Peyer's patch (tissue), 4 donors: Measurements from ENCODE around the gene LUZP1. TPM values are rescaled to one million over a fixed set of nuclear protein-coding genes. Genes with fewer than 3 reads are reported as not detected.

ENCODE experiments used
- DNase-seq, 3 donors: peaks; one replicate each; pipeline ENCODE4 v3.0.0-alpha.2; 2017 to 2019
- H3K27ac ChIP-seq, 4 donors: fragments of 200-600 bp; sonication (generic); one replicate each; pipeline ENCODE4 v1.5.1; 2016 to 2019
- H3K27me3 ChIP-seq, 2 donors: fragments of 200-600 bp; sonication (generic); one replicate each; pipeline ENCODE4 v1.5.1; 2019
- H3K36me3 ChIP-seq, 3 donors: fragments of 200-600 bp; sonication (generic); one replicate each; pipeline ENCODE4 v1.5.1; 2016 to 2019
- H3K4me1 ChIP-seq, 4 donors: fragments of 200-600 bp; sonication (generic); one replicate each; pipeline ENCODE4 v1.5.1; 2016 to 2019
- H3K4me3 ChIP-seq, 4 donors: fragments of 200-600 bp; sonication (generic); 1 replicate in 3 of 4; 2 replicates in 1 of 4; pipeline ENCODE4 v1.5.1; 2016 to 2019; ENCODE audit warnings: mild to moderate bottlenecking in 1 of 4
- H3K9me3 ChIP-seq, 4 donors: fragments of 200-600 bp; sonication (generic); one replicate each; pipeline ENCODE4 v1.5.1; 2016 to 2019; ENCODE audit warnings: mild to moderate bottlenecking in 1 of 4
- CTCF ChIP-seq, 6 experiments: fragments of 450-650 bp in 4 of 6; fragments of 200-600 bp in 2 of 6; sonication (generic) in 1 of 6; IDR thresholded peaks; one replicate each; pipeline ENCODE4 v1.5.1; 2017 to 2019; ENCODE audit warnings: antibody characterized with exemption in 6 of 6, mild to moderate bottlenecking in 3 of 6, moderate library complexity in 1 of 6
- POLR2A ChIP-seq, 2 donors: fragments of 450-650 bp; IDR thresholded peaks; one replicate each; pipeline ENCODE4 v1.5.1; 2017; ENCODE audit warnings: antibody characterized with exemption in 2 of 2, mild to moderate bottlenecking in 2 of 2, moderate library complexity in 2 of 2
- total RNA-seq, 4 donors: library from RNA; depleted of rRNA; stranded (reverse); fragments of >200 nt; gene quantifications; one replicate each; pipeline ENCODE4 v1.1.0, GENCODE V29; 2016

The LUZP1 gene
- total RNA-seq, 4 donors from 2014 or later = 38.8 to 92.8 (median 70.4) TPM

- Histone ChIP-seq H3K4me1 (peaks cover 0 to 17% (median 9%) of the 10 kb centered on the region in 4 donors), H3K9me3 (no peaks in the 10 kb centered on the region), H3K27ac (no peak overlapping the region), H3K4me3 (no peak overlapping the region), H3K27me3 (peaks cover 0 to 10% of the 10 kb centered on the region in 2 donors), H3K36me3 (no peaks in the 10 kb centered on the region)
- DNase-seq = no peak
- TF ChIP-seq CTCF (IDR thresholded peaks at IDR 0.05) = no peak
- no peak for TF ChIP-seq POLR2A (IDR thresholded peaks at IDR 0.05)
Measured at GRCh38 chr1:23214640-23215039, 46.0 kb upstream of the LUZP1 start.

GRCh38 chr1:23211955-23212354 lies 43.3 kb upstream of the LUZP1 start:
- Histone ChIP-seq H3K27me3 (peaks cover 0 to 2% of the 10 kb centered on the region in 2 donors), H3K9me3 (no peaks in the 10 kb centered on the region), H3K36me3 (no peaks in the 10 kb centered on the region), H3K27ac (no peak overlapping the region), H3K4me3 (no peak overlapping the region), H3K4me1 (peaks cover 0 to 10% (median 5%) of the 10 kb centered on the region in 4 donors)
- TF ChIP-seq POLR2A (IDR thresholded peaks at IDR 0.05) (no peak), CTCF (IDR thresholded peaks at IDR 0.05) (no peak)
- DNase-seq = no peak

- no peak overlapping the region for H3K27ac ChIP-seq
- no peak overlapping the region for H3K4me3 ChIP-seq
- DNase-seq = no peak
- TF ChIP-seq POLR2A (IDR thresholded peaks at IDR 0.05) = no peak
- TF ChIP-seq CTCF (IDR thresholded peaks at IDR 0.05) = no peak
- H3K27me3 ChIP-seq = no peaks in the 10 kb centered on the region
- no peaks in the 10 kb centered on the region for H3K4me1 ChIP-seq
- peaks cover 0 to 6% (median 0%) of the 10 kb centered on the region in 3 donors for H3K36me3 ChIP-seq
- H3K9me3 ChIP-seq = no peaks in the 10 kb centered on the region
Measured at GRCh38 chr1:23210963-23211362, 42.3 kb upstream of the LUZP1 start.

GRCh38 chr1:23210351-23210785 lies 41.7 kb upstream of the LUZP1 start:
- H3K4me3 ChIP-seq = no peak overlapping the region
- DNase-seq = no peak
- H3K36me3 ChIP-seq = peaks cover 0 to 10% (median 0%) of the 10 kb centered on the region in 3 donors
- no peak overlapping the region for H3K27ac ChIP-seq
- no peaks in the 10 kb centered on the region for H3K27me3 ChIP-seq
- no peaks in the 10 kb centered on the region for H3K9me3 ChIP-seq
- no peaks in the 10 kb centered on the region for H3K4me1 ChIP-seq
- no peak for TF ChIP-seq POLR2A (IDR thresholded peaks at IDR 0.05)
- peak in 3 of 6 experiments; percentile 18 to 29 (median 23) for TF ChIP-seq CTCF (IDR thresholded peaks at IDR 0.05)

- Histone ChIP-seq H3K4me3 (no peak overlapping the region), H3K27me3 (no peaks in the 10 kb centered on the region)
Measured at GRCh38 chr1:23209770-23210169, 41.1 kb upstream of the LUZP1 start.

More at GRCh38 chr1:23209770-23210169, 41.1 kb upstream of the LUZP1 start:
- no peak for TF ChIP-seq POLR2A (IDR thresholded peaks at IDR 0.05)
- no peak for TF ChIP-seq CTCF (IDR thresholded peaks at IDR 0.05)
- Histone ChIP-seq H3K27ac (no peak overlapping the region), H3K36me3 (peaks cover 0 to 10% (median 0%) of the 10 kb centered on the region in 3 donors), H3K9me3 (no peaks in the 10 kb centered on the region), H3K4me1 (no peaks in the 10 kb centered on the region)
- DNase-seq = no peak
